ENCODE results near the gene HELZ. TPM values are rescaled to one million over a fixed set of nuclear protein-coding genes. Genes with fewer than 3 reads are reported as not detected.
"Not testable (repeated sequence)": the region's sequence is repeated elsewhere in the genome, so short reads cannot be mapped to it uniquely, and the experiment has no call there.

HELZ gene
- total and polyA plus RNA-seq, 2 experiments from 2014 or later = 32.7 to 77.2 TPM

- Histone ChIP-seq H3K4me3 (no peak overlapping the region), H3K27ac (no peak overlapping the region), H3K4me2 (no peak overlapping the region), H3K4me1 (ENCODE audit: insufficient read depth) (no peaks in the 10 kb centered on the region), H4K20me1 (ENCODE audit: insufficient read depth, poor library complexity, severe bottlenecking) (no peaks in the 10 kb centered on the region), H3K9me3 (ENCODE audit: low read depth) (no peaks in the 10 kb centered on the region), H3K9me2 (replicated peaks; ENCODE audit: insufficient read depth) (no peaks in the 10 kb centered on the region), H3K27me3 (no peaks in the 10 kb centered on the region), H2AFZ (no peak overlapping the region), H3K36me3 (replicated peaks; ENCODE audit: insufficient read depth, low read depth) (no peaks in the 10 kb centered on the region), H3K79me2 (no peaks in the 10 kb centered on the region)
- TF ChIP-seq EZH2phosphoT487 (IDR thresholded peaks at IDR 0.05; ENCODE audit: low read depth, severe bottlenecking, unreplicated experiment) (no peak), EZH2 (IDR thresholded peaks at IDR 0.05; ENCODE audit: borderline replicate concordance) (no peak), CTCF (IDR thresholded peaks at IDR 0.05; ENCODE audit: poor library complexity) (no peak)
- 88% methylated on average over 12 of the region's 12 CpGs for WGBS (ENCODE audit: low lambda C conversion rate, missing lambda C conversion rate)
- DNase-seq (ENCODE audit: low spot score) = no peak
These were observed 201.7 kb downstream of the HELZ start for GRCh38 chr17:67043283-67043682.

- WGBS (ENCODE audit: low lambda C conversion rate, missing lambda C conversion rate) = 73% methylated on average over 11 of the region's 11 CpGs
- TF ChIP-seq CTCF (IDR thresholded peaks at IDR 0.05; ENCODE audit: poor library complexity) (no peak), EZH2phosphoT487 (IDR thresholded peaks at IDR 0.05; ENCODE audit: low read depth, severe bottlenecking, unreplicated experiment) (no peak), EZH2 (IDR thresholded peaks at IDR 0.05; ENCODE audit: borderline replicate concordance) (no peak)
- Histone ChIP-seq H3K27me3 (no peaks in the 10 kb centered on the region), H3K79me2 (no peaks in the 10 kb centered on the region), H3K4me2 (no peak overlapping the region), H3K9me2 (replicated peaks; ENCODE audit: insufficient read depth) (no peaks in the 10 kb centered on the region), H3K4me3 (no peak overlapping the region), H3K9me3 (ENCODE audit: low read depth) (no peaks in the 10 kb centered on the region), H3K36me3 (replicated peaks; ENCODE audit: insufficient read depth, low read depth) (no peaks in the 10 kb centered on the region), H4K20me1 (ENCODE audit: insufficient read depth, poor library complexity, severe bottlenecking) (no peaks in the 10 kb centered on the region), H3K4me1 (ENCODE audit: insufficient read depth) (no peaks in the 10 kb centered on the region), H3K27ac (no peak overlapping the region), H2AFZ (no peak overlapping the region)
- DNase-seq (ENCODE audit: low spot score) = no peak
These were observed 202.8 kb downstream of the HELZ start for GRCh38 chr17:67041941-67042899.

- Histone ChIP-seq H3K79me2 (no peaks in the 10 kb centered on the region), H3K9me2 (replicated peaks; ENCODE audit: insufficient read depth) (no peaks in the 10 kb centered on the region), H2AFZ (no peak overlapping the region), H3K4me1 (ENCODE audit: insufficient read depth) (no peaks in the 10 kb centered on the region), H3K4me2 (no peak overlapping the region), H3K27me3 (no peaks in the 10 kb centered on the region), H3K27ac (no peak overlapping the region), H4K20me1 (ENCODE audit: insufficient read depth, poor library complexity, severe bottlenecking) (no peaks in the 10 kb centered on the region), H3K36me3 (replicated peaks; ENCODE audit: insufficient read depth, low read depth) (no peaks in the 10 kb centered on the region), H3K9me3 (ENCODE audit: low read depth) (no peaks in the 10 kb centered on the region), H3K4me3 (no peak overlapping the region)
- DNase-seq (ENCODE audit: low spot score) = no peak
- WGBS (ENCODE audit: low lambda C conversion rate, missing lambda C conversion rate) = 76% methylated on average over 7 of the region's 7 CpGs
- TF ChIP-seq EZH2phosphoT487 (IDR thresholded peaks at IDR 0.05; ENCODE audit: low read depth, severe bottlenecking, unreplicated experiment) = no peak
These were observed 203.5 kb downstream of the HELZ start for GRCh38 chr17:67041531-67041930.

- not testable (repeated sequence) for H3K4me1 ChIP-seq (ENCODE audit: insufficient read depth); H3K9me3 ChIP-seq (ENCODE audit: low read depth); H2AFZ ChIP-seq; H3K4me2 ChIP-seq; H4K20me1 ChIP-seq (ENCODE audit: insufficient read depth, poor library complexity, severe bottlenecking); H3K36me3 ChIP-seq (replicated peaks; ENCODE audit: insufficient read depth, low read depth); H3K4me3 ChIP-seq; H3K9me2 ChIP-seq (replicated peaks; ENCODE audit: insufficient read depth); H3K79me2 ChIP-seq; H3K27me3 ChIP-seq; H3K27ac ChIP-seq; DNase-seq (ENCODE audit: low spot score)
- WGBS (ENCODE audit: low lambda C conversion rate, missing lambda C conversion rate) = 96% methylated on average over 5 of the region's 5 CpGs
These were observed 203.9 kb downstream of the HELZ start for GRCh38 chr17:67041119-67041518.
